Measurements from ENCODE around the gene SCUBE3.

The SCUBE3 gene

DNA sequence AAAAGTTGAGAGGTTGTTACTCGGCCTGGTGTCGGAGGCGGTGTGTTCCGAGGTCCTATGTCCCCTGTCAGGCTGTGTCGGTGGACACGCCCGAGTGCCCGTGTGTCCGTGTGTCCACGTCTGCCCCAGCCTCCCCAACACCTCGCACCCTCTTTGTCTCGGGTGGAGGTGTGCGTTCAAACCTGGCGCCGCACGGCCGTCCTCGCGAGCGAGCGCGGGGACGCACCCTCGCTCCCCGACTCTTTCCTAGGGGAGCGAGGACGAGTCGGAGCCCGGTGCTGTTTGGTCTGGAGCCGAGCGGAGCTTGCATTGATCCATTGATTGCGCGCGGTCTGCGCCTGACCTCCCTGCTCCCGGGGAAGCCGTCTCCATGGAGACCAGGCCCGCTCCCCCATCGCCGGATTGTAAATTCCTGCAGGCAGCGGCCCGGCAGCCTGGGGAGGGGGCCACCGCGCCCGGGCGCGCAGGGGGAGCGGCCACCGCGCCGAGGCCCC is 411 bp upstream of the SCUBE3 start:
- DNase-seq (ENCODE audit: low spot score) = no peak

DNA sequence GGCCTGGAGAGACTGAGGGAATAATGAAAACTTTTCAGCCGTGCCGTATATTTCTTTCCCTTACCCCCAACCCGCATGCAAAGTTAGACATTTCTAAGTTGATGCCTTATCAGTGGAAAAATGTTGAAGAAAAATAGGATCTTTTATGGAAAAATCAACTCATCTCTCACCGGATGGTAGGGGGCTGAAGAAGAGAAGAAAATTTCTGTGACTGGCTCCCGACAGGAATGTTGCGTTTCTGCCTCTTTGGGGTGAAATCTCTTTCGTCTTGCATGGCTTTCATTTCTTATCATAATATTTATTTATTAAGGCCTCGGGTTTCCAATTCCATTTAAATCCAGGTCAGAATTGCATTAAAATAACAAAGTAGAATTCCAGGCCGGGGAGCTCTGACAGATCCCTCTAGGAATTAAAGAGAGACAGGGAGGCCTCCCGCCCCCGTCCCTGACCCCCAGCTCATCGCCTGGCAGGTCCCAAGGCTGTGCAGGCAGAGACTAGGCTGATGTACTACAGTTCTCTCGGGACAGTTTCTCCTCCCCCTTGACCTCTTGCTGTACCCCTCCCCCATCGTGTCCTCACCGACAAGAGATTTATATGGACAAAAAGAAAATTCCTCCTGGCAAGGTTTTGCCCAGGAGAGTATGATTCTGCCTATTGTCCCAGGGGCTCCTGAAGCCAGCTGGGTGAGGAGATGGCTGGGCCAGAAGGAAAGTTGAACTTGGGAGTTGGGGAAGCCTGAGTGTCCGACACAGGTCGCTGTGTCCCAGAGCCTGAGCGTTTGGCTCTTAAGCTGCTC is 1.3 kb downstream of the SCUBE3 start:
- no peak for DNase-seq (ENCODE audit: low spot score)

- no peak for DNase-seq (ENCODE audit: low spot score)
Measured at GRCh38 chr6:35215665-35216411, 2.1 kb downstream of the SCUBE3 start.

DNA sequence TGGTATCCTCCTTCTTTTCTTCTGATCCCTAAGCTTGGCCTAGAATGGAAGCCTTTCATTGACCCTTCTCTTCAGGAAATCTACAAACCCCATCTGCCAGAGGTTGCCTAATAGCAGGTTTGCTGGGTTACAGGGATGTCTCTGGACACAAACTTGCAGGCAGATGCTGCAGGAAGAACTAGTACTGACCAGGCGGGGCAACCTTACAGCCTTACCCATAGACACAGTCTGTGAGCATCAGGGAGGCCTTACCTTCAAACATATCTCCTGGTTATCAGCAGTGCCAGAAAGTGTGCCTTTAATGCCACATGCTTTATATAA is 2.6 kb downstream of the SCUBE3 start:
- DNase-seq (ENCODE audit: low spot score) = no peak

GRCh38 chr6:35216851-35217811 is 3.4 kb downstream of the SCUBE3 start:
- DNase-seq (ENCODE audit: low spot score) = no peak

DNA sequence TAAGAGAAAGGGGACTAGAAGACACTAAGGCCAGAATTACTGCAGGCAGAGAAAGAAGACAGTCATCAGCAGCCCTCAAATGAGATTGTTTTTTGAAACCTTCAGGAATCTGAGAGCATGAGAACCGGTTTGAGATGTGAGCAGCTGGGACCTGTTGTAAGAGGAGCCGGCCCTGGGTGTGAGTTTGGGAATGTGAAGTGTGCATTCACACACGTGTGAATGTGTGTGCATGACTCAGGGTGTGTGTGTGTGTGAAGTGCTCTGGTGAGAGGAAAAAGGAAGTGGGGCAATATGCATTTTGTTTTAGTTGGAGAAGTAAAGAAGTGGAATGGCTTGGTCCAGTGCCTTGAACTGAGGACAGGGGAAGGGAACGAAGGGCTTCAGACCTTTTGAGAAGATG is 4.3 kb downstream of the SCUBE3 start:
- no peak for DNase-seq (ENCODE audit: low spot score)

DNA sequence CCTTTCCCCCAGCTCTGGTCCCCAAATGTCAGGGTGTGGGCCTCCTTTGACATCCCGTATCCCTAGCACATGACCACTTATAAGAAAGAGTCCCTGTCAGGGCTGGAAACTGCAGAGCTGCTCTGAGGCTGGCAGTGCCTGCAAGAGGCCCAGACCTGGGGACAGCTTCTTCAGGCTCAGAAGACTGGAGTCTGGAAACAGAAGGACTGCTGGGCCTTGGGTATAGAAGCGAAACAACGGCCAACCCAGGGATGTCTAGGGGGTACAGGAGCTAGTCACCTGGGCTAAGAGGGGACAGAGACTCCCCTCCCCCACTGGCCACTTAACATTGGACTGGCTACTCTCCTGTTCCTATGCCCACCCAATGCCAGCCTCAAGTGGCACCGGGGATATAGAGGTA is 4.7 kb downstream of the SCUBE3 start:
- no peak for DNase-seq (ENCODE audit: low spot score)

DNA sequence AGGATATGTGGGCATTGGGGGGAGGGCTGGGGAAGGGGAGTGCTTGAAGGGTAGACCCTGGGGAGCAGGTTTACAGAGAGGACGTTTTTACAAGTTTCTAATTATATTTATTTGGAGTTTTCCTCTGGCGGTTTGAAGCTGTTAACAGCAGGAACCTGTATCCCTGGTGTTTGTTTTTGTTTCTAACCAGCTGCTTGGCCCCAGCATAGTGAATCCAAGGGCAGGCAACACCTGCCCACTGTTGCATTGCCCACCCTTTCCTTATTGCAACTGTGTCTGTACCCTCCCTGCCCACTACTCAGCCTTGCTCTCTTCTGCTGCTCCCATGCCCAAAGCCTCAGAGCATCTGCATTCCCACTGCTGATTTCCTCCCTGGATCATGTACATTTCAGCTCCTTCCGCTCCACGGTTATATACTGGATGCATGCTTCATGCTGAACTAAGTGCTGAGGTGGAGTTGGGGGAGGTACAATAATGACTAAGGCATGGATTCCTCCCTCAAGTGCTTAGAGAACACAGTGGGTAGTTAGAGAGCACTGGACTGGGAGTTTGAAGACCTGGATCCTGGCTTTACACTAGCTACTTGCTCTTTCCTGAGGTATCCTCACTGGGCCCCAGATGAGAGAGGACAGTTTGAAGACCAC is 6.0 kb downstream of the SCUBE3 start:
- DNase-seq (ENCODE audit: low spot score) = no peak

- DNase-seq (ENCODE audit: low spot score) = no peak
Measured at GRCh38 chr6:35220711-35221110, 7.0 kb downstream of the SCUBE3 start.

- DNase-seq (ENCODE audit: low spot score) = no peak
Measured at GRCh38 chr6:35223396-35223795, 9.6 kb downstream of the SCUBE3 start.

DNA sequence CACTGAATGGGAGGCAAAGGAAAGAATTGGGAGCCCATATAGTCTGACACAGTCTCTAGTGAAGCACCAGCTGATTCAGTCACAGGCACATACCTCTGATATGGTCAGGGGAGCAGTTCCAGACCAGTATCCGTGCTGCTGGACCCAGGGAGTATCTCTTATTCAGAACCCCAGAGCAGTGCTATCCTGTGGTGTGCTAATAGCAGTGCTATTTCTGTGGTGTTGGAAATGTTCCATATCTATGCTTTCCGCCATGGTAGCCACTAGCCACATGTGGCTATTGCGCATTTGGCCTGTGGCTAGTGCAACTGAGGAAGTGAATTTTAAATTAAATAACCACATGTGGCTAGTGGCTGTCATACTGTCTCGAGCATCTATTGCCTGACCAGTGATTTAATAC is 11.0 kb downstream of the SCUBE3 start:
- DNase-seq (ENCODE audit: low spot score) = no peak

DNA sequence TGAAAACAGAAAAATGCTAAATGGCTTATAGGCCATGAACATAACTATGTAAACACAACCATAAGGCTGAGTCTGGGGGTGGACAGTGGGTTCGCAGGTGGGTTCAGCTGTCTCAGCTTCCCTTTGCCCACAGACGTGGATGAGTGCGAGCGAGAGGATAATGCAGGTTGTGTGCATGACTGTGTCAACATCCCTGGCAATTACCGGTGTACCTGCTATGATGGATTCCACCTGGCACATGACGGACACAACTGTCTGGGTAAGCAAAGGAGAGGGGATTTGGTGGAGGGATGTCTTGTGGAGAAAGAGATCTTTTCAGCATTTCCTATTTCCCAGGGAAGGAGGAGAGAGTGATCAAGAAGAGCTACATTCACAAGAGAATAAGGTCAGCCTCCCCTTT is 14.7 kb downstream of the SCUBE3 start:
- no peak for DNase-seq (ENCODE audit: low spot score)

DNA sequence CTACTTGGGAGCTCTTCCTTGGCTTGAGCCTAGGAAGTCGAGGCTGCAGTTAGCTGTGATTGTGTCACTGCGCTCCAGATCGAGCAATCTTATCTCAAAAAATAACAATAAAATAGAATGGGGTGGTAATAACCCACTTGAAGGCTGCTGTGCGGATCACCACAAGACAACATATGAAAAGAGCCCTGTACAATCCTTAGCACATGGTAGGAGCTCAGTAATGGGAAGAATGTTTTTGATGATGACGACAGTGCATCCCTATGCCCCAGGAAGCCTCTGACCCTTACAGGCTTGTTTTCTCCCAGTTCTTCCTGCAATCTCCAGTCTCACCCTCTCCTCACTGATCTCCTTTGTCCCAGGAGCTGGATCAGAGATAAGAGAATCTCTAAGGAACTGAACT is 15.5 kb downstream of the SCUBE3 start:
- no peak for DNase-seq (ENCODE audit: low spot score)

- DNase-seq (ENCODE audit: low spot score) = no peak
Measured at GRCh38 chr6:35230498-35230897, 16.7 kb downstream of the SCUBE3 start.

DNA sequence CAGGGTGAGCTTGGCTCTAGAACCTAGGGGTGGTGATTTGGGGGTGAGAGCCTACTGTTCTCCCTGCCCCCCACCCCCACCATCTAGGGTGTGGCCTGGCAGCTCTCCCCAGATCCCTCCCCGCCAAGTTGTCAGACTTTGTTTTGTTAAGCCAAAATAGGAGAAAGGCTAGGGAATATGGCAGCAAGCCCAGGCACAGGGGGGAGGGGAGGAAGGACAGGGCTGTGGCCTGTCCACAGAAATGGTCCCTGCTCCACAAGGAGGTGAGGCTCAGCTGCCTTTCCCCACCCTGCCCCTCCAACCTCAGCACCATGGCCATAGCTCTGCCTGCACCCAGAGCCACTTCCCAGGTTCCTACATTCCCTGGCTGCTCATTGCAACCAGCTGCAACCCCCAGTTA is 17.2 kb downstream of the SCUBE3 start:
- peak; percentile 28 for DNase-seq (ENCODE audit: low spot score)

DNA sequence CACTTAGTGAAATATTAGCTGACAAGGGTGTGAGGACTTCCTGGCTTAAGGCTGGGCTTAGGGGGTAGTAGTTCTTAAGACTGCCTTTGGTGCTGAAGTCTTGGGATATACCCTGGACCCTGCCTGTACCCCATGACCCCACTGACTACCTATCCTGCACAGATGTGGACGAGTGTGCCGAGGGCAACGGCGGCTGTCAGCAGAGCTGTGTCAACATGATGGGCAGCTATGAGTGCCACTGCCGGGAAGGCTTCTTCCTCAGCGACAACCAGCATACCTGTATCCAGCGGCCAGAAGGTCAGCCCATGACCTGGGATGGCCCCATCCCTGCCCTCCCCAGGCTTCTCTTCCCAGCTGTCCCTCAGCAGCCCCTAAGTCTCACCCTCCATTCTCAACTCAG is 17.8 kb downstream of the SCUBE3 start:
- no peak for DNase-seq (ENCODE audit: low spot score)

GRCh38 chr6:35234901-35235300 is 21.1 kb downstream of the SCUBE3 start:
- DNase-seq (ENCODE audit: low spot score) = no peak

- no peak for DNase-seq (ENCODE audit: low spot score)
Measured at GRCh38 chr6:35236223-35236622, 22.5 kb downstream of the SCUBE3 start.

DNA sequence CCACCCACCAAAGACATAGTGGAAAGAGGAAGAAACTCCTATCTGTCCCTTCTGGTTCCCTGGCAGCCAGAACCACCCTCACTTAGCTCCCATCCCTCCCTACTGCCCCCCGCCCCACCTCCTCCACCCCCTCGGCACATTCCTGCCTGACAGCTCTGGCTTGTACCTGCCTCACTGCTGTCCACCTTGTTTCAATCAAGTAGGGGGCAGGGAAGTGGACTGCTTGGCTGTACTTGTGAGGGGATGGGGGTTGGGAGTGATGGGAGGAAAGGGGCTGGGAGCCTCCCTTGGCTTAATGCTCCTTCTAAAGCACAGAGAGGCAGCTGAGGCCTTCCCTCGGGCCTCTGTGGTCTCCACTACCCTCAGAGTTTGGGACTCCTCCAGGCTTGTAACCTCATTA is 23.7 kb downstream of the SCUBE3 start:
- DNase-seq (ENCODE audit: low spot score) = no peak

GRCh38 chr6:35238843-35239289 is 25.1 kb downstream of the SCUBE3 start:
- DNase-seq (ENCODE audit: low spot score) = no peak

DNA sequence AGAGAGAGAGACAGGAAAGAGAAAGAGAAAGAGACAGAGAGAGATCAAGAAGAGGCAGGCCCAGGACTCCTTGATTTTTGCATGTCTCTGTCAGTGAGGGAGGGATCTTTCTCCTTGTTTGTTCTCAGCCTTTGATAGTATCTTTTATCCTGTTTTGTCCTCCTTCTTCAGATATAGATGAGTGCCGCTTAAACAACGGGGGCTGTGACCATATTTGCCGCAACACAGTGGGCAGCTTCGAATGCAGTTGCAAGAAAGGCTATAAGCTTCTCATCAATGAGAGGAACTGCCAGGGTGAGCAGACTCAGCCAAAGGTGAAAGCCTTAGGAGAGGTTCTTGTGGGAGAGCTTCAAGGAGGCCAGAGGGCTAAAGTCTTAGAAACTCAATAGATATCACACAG is 25.8 kb downstream of the SCUBE3 start:
- DNase-seq (ENCODE audit: low spot score) = no peak

Measured in pons (tissue), 1 donor.